Measurements from ENCODE around the gene ARF1.

DNA sequence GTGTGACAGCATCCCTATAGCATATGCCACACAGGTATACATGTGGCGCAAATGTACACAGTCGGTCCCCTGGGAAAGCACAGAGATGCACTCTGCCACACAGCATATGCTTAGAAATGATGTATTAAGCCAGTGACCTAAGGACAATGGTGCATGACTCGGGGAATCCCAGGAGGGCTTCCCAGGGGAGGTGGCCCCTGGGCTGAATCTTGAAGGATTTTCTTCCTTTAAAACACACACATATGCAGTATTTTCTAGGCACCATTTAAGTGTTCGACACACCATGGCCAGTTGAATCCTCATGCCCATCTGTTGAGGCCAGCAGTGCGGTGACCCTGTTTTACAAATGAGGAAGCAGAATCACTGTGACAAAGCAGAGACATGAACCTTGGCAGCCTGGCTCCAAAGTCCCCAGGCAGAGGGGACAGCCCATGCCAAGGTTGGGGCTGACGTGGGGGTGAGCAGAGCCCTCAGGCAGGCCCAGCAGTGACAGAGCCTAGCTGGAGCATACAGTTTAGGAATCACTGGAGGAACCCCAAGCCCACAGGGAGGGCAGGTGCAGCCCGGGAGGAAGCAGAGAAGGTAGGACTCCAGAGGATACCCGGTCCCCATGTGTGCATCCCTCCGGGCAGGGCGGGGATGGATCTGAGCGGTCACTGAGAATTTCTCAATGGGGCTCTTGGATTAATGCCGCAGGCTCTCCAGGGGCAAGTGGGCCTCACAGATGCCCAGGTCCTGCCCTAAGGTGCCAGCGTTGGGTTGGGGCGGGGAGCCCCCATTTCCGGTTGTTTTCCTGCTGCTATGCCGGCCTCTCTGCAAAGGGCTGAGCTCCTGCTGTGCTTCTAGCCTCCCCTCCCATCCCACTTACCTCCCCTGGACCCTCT is 47.3 kb upstream of the ARF1 start:
- TF ChIP-seq RAD21 (IDR thresholded peaks at IDR 0.05; ENCODE audit: low read depth) (no peak), YY1 (IDR thresholded peaks at IDR 0.05; ENCODE audit: low read depth) (no peak), REST (IDR thresholded peaks at IDR 0.05; ENCODE audit: low read depth) (no peak), NFIC (IDR thresholded peaks at IDR 0.05) (no peak), CREB1 (IDR thresholded peaks at IDR 0.05; ENCODE audit: low read depth) (no peak)

Data from Ishikawa (cell line).